ENCODE results near the gene LBR. TPM values are rescaled to one million over a fixed set of nuclear protein-coding genes. Genes with fewer than 3 reads are reported as not detected.

Gene LBR
- 189 TPM for polyA plus RNA-seq (2013, experiment 1 of 2)
- 189 TPM for polyA plus RNA-seq (2013, experiment 2 of 2)

- no peaks in the 10 kb centered on the region for H3K27me3 ChIP-seq (ENCODE audit: insufficient read depth, low read length, poor library complexity)
- no peak for DNase-seq
These were observed at the start of gene LBR for GRCh38 chr1:225427235-225428067. Gene LBR, minus strand, starts transcription at chr1:225428038. Its CDS starts 3,963 bp downstream, at chr1:225424075.

GRCh38 chr1:225477296-225477911 lies 49.6 kb upstream of the LBR start:
- Histone ChIP-seq H3K36me3 (ENCODE audit: control insufficient read depth, insufficient read depth, low read length) (no peaks in the 10 kb centered on the region), H3K4me3 (ENCODE audit: low read length) (no peak overlapping the region), H3K79me2 (ENCODE audit: control insufficient read depth, insufficient read depth, low read length) (no peaks in the 10 kb centered on the region), H3K18ac (ENCODE audit: low read length) (no peak overlapping the region), H3K56ac (ENCODE audit: low read length) (no peak overlapping the region), H4K5ac (ENCODE audit: low read length) (no peak overlapping the region), H3K79me1 (ENCODE audit: low read length) (no peaks in the 10 kb centered on the region), H2BK15ac (replicated peaks; ENCODE audit: low read depth) (no peak overlapping the region), H3K27ac (ENCODE audit: low read depth, low read length) (no peak overlapping the region), H3K27me3 (ENCODE audit: insufficient read depth, low read length, poor library complexity) (no peaks in the 10 kb centered on the region), H3K23ac (ENCODE audit: low read length) (no peak overlapping the region), H2BK120ac (ENCODE audit: low read depth, low read length) (no peak overlapping the region), H3K4me1 (ENCODE audit: control insufficient read depth, low read depth, low read length) (no peaks in the 10 kb centered on the region), H3K9ac (ENCODE audit: low read length) (no peak overlapping the region), H4K8ac (ENCODE audit: low read depth, low read length) (no peak overlapping the region), H3K4me2 (ENCODE audit: low read length) (no peak overlapping the region), H3K4ac (ENCODE audit: low read depth, low read length) (no peak overlapping the region), H2AK5ac (ENCODE audit: low read length) (no peak overlapping the region), H2BK5ac (ENCODE audit: low read length) (no peak overlapping the region)
- no peak for DNase-seq
- no CpG with 5 or more reads among the region's 6 CpGs for WGBS (ENCODE audit: extremely low coverage, insufficient coverage, low lambda C conversion rate)

More at GRCh38 chr1:225427235-225428067, at the start of gene LBR:
- Histone ChIP-seq H2BK5ac (ENCODE audit: low read length) (peak within 1 kb of the TSS; percentile 74), H3K9ac (ENCODE audit: low read length) (peak within 1 kb of the TSS; percentile 92), H3K36me3 (ENCODE audit: control insufficient read depth, insufficient read depth, low read length) (no peaks in the 10 kb centered on the region), H3K23ac (ENCODE audit: low read length) (peak within 1 kb of the TSS; percentile 59), H2AK5ac (ENCODE audit: low read length) (no peak within 1 kb of the TSS), H4K8ac (ENCODE audit: low read depth, low read length) (no peak within 1 kb of the TSS), H3K4ac (ENCODE audit: low read depth, low read length) (peak within 1 kb of the TSS; percentile 96), H3K27ac (ENCODE audit: low read depth, low read length) (peak within 1 kb of the TSS; percentile 84), H3K4me2 (ENCODE audit: low read length) (peak within 1 kb of the TSS; percentile 85), H4K5ac (ENCODE audit: low read length) (no peak within 1 kb of the TSS), H2BK15ac (replicated peaks; ENCODE audit: low read depth) (no peak within 1 kb of the TSS), H3K56ac (ENCODE audit: low read length) (peak within 1 kb of the TSS; percentile 95), H3K18ac (ENCODE audit: low read length) (peak within 1 kb of the TSS; percentile 94), H2BK120ac (ENCODE audit: low read depth, low read length) (peak within 1 kb of the TSS; percentile 46), H3K79me1 (ENCODE audit: low read length) (peaks cover 4% of the 10 kb centered on the region), H3K4me3 (ENCODE audit: low read length) (peak within 1 kb of the TSS; percentile 88), H3K79me2 (ENCODE audit: control insufficient read depth, insufficient read depth, low read length) (peaks cover 46% of the 10 kb centered on the region), H3K4me1 (ENCODE audit: control insufficient read depth, low read depth, low read length) (peaks cover 22% of the 10 kb centered on the region)
- WGBS (ENCODE audit: extremely low coverage, insufficient coverage, low lambda C conversion rate) = no CpG with 5 or more reads among the region's 94 CpGs

- no peak overlapping the region for H2BK5ac ChIP-seq (ENCODE audit: low read length)
- H3K27me3 ChIP-seq (ENCODE audit: insufficient read depth, low read length, poor library complexity) = no peaks in the 10 kb centered on the region
- no peak overlapping the region for H4K8ac ChIP-seq (ENCODE audit: low read depth, low read length)
- no peak overlapping the region for H4K5ac ChIP-seq (ENCODE audit: low read length)
- no peaks in the 10 kb centered on the region for H3K79me1 ChIP-seq (ENCODE audit: low read length)
- no peak overlapping the region for H3K23ac ChIP-seq (ENCODE audit: low read length)
- H3K4me1 ChIP-seq (ENCODE audit: control insufficient read depth, low read depth, low read length) = no peaks in the 10 kb centered on the region
- H3K18ac ChIP-seq (ENCODE audit: low read length) = no peak overlapping the region
- H3K4me2 ChIP-seq (ENCODE audit: low read length) = no peak overlapping the region
- no peak overlapping the region for H3K4ac ChIP-seq (ENCODE audit: low read depth, low read length)
- H3K36me3 ChIP-seq (ENCODE audit: control insufficient read depth, insufficient read depth, low read length) = no peaks in the 10 kb centered on the region
- no peak overlapping the region for H3K4me3 ChIP-seq (ENCODE audit: low read length)
- H2BK15ac ChIP-seq (replicated peaks; ENCODE audit: low read depth) = no peak overlapping the region
- no peaks in the 10 kb centered on the region for H3K79me2 ChIP-seq (ENCODE audit: control insufficient read depth, insufficient read depth, low read length)
- H2AK5ac ChIP-seq (ENCODE audit: low read length) = no peak overlapping the region
- no peak overlapping the region for H3K56ac ChIP-seq (ENCODE audit: low read length)
- H3K9ac ChIP-seq (ENCODE audit: low read length) = no peak overlapping the region
- whole genome bisulfite sequencing (ENCODE audit: extremely low coverage, insufficient coverage, low lambda C conversion rate) = no CpG with 5 or more reads among the region's 5 CpGs
- DNase-seq = no peak
- H3K27ac ChIP-seq (ENCODE audit: low read depth, low read length) = no peak overlapping the region
- H2BK120ac ChIP-seq (ENCODE audit: low read depth, low read length) = no peak overlapping the region
These were observed 48.7 kb upstream of the LBR start for GRCh38 chr1:225476538-225476988.

GRCh38 chr1:225476100-225476511 lies 48.3 kb upstream of the LBR start:
- H3K56ac ChIP-seq (ENCODE audit: low read length) = no peak overlapping the region
- H3K36me3 ChIP-seq (ENCODE audit: control insufficient read depth, insufficient read depth, low read length) = no peaks in the 10 kb centered on the region
- no peak overlapping the region for H3K18ac ChIP-seq (ENCODE audit: low read length)
- H3K23ac ChIP-seq (ENCODE audit: low read length) = no peak overlapping the region
- H2BK120ac ChIP-seq (ENCODE audit: low read depth, low read length) = no peak overlapping the region
- H2AK5ac ChIP-seq (ENCODE audit: low read length) = no peak overlapping the region
- no peak overlapping the region for H3K9ac ChIP-seq (ENCODE audit: low read length)
- no peak for DNase-seq
- H3K4me3 ChIP-seq (ENCODE audit: low read length) = no peak overlapping the region
- H3K27ac ChIP-seq (ENCODE audit: low read depth, low read length) = no peak overlapping the region
- no peaks in the 10 kb centered on the region for H3K79me2 ChIP-seq (ENCODE audit: control insufficient read depth, insufficient read depth, low read length)
- WGBS (ENCODE audit: extremely low coverage, insufficient coverage, low lambda C conversion rate) = no CpG with 5 or more reads among the region's 7 CpGs
- no peaks in the 10 kb centered on the region for H3K4me1 ChIP-seq (ENCODE audit: control insufficient read depth, low read depth, low read length)
- H3K4me2 ChIP-seq (ENCODE audit: low read length) = no peak overlapping the region
- H4K5ac ChIP-seq (ENCODE audit: low read length) = no peak overlapping the region
- no peak overlapping the region for H2BK15ac ChIP-seq (replicated peaks; ENCODE audit: low read depth)
- H4K8ac ChIP-seq (ENCODE audit: low read depth, low read length) = no peak overlapping the region
- no peak overlapping the region for H2BK5ac ChIP-seq (ENCODE audit: low read length)
- H3K79me1 ChIP-seq (ENCODE audit: low read length) = no peaks in the 10 kb centered on the region
- no peak overlapping the region for H3K4ac ChIP-seq (ENCODE audit: low read depth, low read length)
- H3K27me3 ChIP-seq (ENCODE audit: insufficient read depth, low read length, poor library complexity) = no peaks in the 10 kb centered on the region

- H2BK5ac ChIP-seq (ENCODE audit: low read length) = no peak overlapping the region
- no peak overlapping the region for H3K4me2 ChIP-seq (ENCODE audit: low read length)
- H4K5ac ChIP-seq (ENCODE audit: low read length) = no peak overlapping the region
- no peaks in the 10 kb centered on the region for H3K79me1 ChIP-seq (ENCODE audit: low read length)
- H3K9ac ChIP-seq (ENCODE audit: low read length) = peak overlapping the region; percentile 55
- H3K27me3 ChIP-seq (ENCODE audit: insufficient read depth, low read length, poor library complexity) = no peaks in the 10 kb centered on the region
- no peak overlapping the region for H2BK120ac ChIP-seq (ENCODE audit: low read depth, low read length)
- peak; percentile 73 for DNase-seq
- H3K4me3 ChIP-seq (ENCODE audit: low read length) = no peak overlapping the region
- H3K36me3 ChIP-seq (ENCODE audit: control insufficient read depth, insufficient read depth, low read length) = no peaks in the 10 kb centered on the region
- no peak overlapping the region for H3K4ac ChIP-seq (ENCODE audit: low read depth, low read length)
- peak overlapping the region; percentile 74 for H2AK5ac ChIP-seq (ENCODE audit: low read length)
- H3K79me2 ChIP-seq (ENCODE audit: control insufficient read depth, insufficient read depth, low read length) = no peaks in the 10 kb centered on the region
- no peak overlapping the region for H2BK15ac ChIP-seq (replicated peaks; ENCODE audit: low read depth)
- no peak overlapping the region for H3K23ac ChIP-seq (ENCODE audit: low read length)
- H3K18ac ChIP-seq (ENCODE audit: low read length) = no peak overlapping the region
- no peak overlapping the region for H4K8ac ChIP-seq (ENCODE audit: low read depth, low read length)
- no peaks in the 10 kb centered on the region for H3K4me1 ChIP-seq (ENCODE audit: control insufficient read depth, low read depth, low read length)
- H3K27ac ChIP-seq (ENCODE audit: low read depth, low read length) = no peak overlapping the region
- WGBS (ENCODE audit: extremely low coverage, insufficient coverage, low lambda C conversion rate) = no CpG with 5 or more reads among the region's 50 CpGs
- H3K56ac ChIP-seq (ENCODE audit: low read length) = peak overlapping the region; percentile 86
These were observed 47.4 kb upstream of the LBR start for GRCh38 chr1:225474986-225475820.
